GM18505 (cell line): Measurements from ENCODE around the gene EML4.

ENCODE experiments used
- ATAC-seq: cut with Tn5 transposase; IDR thresholded peaks from one replicate; pipeline ENCODE4 v1.9.1; 2021; ENCODE audit not compliant: unreplicated experiment
- POLR2A ChIP-seq: IDR thresholded peaks from 4 replicates; pipeline ENCODE4 v1.6.1; 2011; ENCODE audit warnings: borderline replicate concordance; ENCODE audit not compliant: insufficient read depth, insufficient read length; ENCODE audit errors: extremely low read depth

Gene EML4

DNA sequence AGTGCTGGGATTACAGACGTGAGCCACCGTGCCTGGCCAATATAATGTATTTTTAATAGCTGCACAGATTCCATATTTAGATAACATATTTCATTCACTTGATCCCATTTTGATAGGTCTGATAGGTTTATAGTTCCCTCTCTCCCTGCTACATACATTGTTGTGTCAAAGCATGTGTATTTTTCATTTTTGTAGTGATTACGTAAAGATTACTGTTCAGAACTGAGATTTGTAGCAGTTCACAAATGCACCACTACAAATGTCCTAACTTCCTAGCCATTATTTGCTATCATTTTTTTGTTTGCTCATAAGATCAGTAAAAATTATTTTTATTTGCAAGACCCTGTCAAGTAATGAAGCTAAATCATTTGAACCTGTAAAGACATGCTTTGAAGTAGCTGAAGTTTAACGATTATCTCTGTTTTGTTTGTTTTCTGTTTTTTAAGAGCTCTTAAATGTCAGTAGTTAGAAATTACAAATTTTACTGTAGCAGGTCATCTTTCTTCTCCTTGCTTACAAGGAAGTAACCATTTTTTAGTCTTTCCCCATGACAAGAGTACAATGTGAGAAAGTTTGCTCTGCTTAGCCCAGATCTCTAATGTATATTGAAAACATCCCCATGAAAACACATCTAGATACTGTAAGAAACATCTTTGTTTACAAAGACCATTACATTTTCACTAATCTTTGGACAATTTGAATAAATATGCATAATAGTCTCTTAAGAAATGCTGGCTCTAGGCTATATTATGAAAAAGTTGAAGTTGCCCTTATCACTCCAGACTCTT, 54.1 kb downstream of the EML4 start:
- no peak for ATAC-seq

DNA sequence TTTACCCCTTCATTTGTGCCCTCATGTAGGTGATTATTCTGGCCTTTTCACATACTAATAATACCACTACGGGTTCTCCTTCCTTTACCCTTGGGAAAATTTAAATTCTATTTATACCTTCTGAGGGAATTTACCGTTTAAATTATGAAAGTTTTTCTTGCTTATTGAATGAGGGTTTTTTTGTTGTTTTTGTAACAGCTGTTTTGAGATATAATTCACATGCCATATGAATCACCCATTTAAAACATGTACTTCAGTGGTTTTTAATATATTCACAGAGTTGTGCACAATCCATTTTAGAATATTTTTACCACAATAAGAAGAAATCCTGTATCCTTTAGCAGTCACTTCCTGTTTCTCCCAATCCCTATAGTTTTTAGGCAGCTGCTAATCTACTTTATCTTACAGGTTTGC, 54.7 kb downstream of the EML4 start:
- no peak for ATAC-seq

More for the DNA sequence above, 54.1 kb downstream of the EML4 start:
- no peak for TF ChIP-seq POLR2A

DNA sequence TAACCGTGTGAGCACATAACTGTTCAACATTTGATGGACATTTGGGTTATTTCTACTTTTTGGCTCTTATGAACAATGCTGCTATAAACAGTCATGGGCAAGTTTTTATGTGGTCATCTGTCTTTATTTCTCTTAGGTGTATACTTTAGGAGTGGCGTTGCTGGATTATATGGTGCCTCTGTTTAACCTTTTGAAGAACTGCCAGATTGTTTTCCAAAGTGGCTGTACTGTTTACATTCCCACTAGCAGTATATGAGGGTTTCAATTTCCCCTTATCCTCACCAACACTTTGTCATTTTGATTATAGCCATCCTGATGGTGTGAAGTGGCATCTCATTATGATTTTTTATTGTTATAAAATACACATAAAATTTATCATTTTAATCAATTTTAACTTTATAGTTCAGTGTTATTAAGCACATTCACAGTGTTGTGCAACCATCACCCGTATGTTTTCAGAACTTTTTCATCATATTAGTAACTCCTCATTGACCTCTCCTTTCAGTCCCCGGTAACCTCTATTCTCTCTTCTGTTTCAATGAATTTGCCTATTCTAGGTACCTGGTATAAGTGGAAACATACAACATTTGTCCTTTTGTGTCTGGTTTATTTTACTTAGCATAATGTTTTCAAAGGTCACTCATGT, 55.4 kb downstream of the EML4 start:
- TF ChIP-seq POLR2A = no peak
- no peak for ATAC-seq

More for the DNA sequence above, 54.7 kb downstream of the EML4 start:
- no peak for TF ChIP-seq POLR2A

DNA sequence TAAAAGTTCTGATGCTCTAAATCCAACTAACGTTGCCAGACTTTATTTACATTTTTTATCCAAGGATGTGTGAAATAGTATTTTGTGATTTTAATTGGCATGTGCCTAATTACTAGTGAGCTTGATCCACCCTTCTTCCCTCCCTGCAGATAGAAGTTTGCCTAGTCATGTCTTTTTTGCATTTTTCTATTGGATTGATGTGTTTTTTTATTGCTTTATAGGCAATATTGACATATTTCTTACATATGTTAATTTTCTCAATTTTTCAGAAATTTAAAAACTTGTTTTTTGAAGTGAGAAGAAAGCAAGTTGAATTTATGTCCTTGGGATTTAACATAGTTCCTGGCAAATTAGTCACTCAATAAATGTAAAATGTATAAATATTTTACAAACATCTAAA, 56.4 kb downstream of the EML4 start:
- TF ChIP-seq POLR2A = no peak
- no peak for ATAC-seq

DNA sequence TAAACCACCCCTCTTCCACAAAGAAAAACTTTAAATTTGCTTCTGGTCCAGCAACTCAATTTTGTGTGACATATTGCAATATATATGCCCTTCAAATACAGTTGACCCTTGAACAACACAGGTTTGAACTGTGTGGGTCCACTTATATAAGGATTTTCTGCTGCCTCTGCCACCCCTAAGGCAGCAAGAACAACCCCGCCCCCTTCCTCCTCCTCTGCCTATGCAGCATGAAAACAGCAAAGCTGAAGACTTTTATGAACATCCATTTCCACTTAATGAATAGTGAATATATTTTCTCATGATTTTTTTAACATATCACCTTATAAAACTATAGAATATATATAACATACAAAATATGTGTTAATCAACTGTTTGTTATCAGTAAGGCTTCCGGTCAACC, 58.3 kb downstream of the EML4 start:
- no peak for TF ChIP-seq POLR2A
- no peak for ATAC-seq

DNA sequence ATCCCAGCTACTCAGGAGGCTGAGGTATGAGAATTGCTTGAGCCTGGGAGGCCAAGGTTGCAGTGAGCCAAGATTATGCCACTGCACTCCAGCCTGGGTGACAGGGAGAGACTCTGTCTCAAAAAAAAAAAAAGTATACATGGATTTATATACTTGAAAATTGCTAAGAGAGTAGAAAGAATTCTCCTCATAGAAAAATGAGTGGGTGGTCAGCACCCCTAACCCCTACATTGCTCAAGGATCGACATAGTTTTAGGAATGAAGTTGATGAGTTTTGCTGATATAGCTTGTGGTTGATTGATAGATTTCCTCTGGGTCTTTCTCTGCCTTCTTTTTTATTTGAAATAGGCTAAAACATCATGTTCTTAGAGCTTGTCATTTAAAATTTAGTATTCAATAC, 58.9 kb downstream of the EML4 start:
- TF ChIP-seq POLR2A = no peak
- no peak for ATAC-seq

DNA sequence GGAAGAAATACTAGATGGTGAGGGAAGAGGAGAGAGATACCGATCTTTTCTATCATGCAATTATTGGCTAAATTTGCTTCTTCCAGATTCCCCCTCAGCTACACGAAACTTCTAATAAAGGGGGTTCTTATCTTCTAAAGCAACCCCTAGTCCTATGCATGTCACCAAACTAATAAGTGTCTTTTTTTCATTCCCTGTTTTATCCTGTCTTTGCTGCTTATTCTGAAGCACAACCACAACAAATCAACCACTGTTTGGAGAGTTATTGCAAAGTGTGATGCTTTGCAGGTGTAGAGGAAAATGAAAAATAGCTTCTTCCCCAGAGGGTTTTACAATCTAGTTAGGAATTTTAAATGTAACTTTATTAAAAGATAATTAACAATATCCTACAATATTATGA, 60.8 kb downstream of the EML4 start:
- TF ChIP-seq POLR2A = no peak
- ATAC-seq = no peak

DNA sequence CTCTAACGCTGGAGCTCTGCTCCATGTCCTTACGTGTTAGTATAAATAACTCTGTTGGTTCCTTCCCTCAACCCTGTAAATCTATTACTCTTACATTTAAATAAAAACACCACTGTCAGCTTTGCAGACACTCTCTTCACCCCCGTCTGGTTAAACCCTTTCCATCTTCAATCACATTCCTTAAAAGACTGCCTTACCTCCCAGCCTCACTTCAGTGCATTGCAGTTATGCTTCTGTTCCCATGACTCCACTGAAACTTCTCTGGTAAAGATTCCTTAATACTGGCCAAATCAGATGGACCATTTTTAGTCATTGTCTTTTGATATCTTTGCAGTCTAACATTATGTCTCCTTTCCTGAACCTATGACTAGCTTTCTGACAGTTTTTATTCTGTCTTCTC, 61.7 kb downstream of the EML4 start:
- TF ChIP-seq POLR2A = no peak
- ATAC-seq = no peak

DNA sequence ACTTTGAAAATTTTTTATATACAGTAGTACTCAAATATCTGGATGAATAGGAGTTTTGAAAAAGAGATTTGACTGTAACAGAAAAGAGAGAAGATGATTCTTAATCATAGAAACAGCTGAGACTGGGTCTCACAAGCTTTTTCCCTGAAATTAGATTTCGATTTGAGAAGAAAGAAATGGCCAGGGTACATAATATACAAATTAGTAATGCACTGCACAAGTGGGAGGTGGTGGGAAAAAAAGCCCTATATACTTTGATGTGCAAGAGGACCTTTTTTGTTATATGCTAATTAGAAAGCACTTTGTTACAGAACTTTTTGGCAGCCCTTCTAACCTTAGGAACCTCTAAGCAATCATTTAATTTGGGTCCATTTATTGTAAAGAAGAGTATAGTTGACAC, 62.9 kb downstream of the EML4 start:
- ATAC-seq = no peak
- no peak for TF ChIP-seq POLR2A

DNA sequence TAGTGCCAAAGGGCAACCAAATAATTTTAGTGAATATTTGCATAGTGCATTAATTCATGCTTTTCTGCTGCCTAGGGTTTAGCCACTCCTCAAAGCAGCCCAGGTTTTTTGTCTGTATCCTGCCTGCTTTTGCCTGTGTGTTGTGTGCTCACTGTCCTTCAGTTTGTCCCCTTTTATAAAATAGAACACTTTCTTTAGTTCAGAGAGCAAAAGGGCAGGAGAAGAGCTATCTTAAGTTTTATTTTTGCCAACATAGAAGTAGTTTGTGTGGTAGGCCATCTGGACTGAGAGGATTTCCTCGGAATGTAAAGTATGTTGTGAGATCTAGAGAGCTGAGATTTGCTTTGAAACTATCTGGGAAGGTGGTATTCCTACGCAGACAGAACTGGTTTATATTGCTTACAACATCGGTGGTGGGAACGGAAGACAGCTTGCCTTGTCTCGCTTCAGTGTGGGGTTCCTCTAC, 64.9 kb downstream of the EML4 start:
- no peak for ATAC-seq
- TF ChIP-seq POLR2A = no peak

DNA sequence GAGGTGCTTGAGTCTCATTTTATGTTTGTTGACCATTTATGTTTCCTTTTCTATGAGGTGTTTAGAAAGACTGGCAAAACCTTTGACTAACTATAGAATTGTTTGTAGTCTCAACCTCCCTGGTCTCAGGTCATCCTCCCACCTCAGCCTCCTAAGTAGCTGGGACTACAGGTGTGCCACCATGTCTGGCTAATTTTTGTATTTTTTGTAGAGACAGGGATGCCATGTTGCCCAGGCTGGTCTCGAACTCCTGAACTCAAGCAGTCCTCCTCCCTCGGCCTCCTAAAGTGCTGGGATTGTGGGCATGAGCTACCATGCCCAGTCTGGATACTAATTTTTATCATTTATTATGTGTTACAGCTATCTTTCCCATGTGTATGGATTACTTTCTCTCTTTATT, 67.8 kb downstream of the EML4 start:
- ATAC-seq = no peak

DNA sequence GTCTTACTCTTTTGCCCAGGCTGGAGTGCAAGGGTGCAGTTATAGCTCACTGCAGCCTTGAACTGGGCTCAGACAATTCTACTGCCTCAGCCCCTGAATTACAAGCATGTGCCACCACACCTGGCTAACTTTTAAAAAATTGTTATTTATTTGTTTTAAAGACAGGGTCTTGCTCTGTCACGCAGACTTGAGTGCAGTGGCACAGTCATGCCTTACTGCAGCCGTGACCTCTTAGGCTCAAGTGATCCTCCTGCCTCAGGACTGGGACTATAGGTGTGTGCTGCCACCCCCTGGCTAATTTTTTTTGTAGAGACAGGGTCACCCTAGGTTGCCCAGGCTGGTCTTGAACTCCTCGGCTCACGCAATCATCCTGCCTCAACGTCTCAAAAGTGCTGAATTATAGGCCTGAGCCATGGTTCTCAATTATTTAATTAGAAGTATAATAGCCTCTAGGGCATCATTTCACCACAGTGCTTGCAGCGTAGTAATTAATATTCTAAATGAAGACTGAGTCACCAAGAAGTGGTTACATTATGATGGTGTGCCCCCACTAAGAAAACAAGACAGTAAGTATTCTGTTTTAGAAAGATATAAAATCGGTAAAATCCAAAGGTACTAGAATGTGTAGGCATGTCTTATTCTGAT, 69.6 kb downstream of the EML4 start:
- TF ChIP-seq POLR2A = no peak
- ATAC-seq = peak; percentile 83

More for the DNA sequence above, 67.8 kb downstream of the EML4 start:
- TF ChIP-seq POLR2A = no peak

DNA sequence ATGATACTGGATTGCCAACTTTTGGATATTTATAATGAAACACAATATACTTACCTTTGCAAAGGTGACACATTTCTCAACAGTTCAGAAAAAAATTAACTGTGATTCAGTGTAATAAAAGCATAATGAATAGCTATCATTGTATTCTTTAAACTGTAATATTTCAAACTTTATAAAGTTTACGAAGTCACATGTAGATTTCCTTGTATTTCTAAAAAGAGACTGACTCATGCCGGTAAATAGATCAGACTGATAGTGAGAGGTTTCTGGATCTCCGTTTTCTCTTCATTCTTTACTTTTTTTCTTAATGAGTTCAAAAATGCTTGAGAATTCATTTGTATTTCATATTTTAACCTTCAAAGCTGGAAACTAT, 70.1 kb downstream of the EML4 start:
- TF ChIP-seq POLR2A = no peak
- ATAC-seq = no peak

DNA sequence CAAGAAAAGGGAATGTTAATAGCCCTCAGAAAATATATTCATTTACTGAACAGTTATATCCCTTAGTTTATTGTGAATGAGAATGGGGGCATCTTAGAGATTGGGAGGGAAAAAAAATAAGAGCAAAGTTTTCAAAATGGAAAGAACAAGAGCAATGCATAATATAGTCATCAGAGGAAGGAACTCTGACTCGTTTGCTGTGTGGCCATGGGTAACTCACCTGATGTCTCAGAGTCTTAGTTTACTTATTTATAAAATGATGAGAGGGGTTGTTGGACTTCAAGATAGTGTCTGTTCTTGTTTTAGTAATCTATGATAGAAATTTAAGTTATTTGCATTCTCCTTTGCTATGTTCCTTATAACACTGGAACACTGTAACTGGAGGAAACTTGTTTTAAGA, 70.7 kb downstream of the EML4 start:
- ATAC-seq = no peak
- TF ChIP-seq POLR2A = no peak
